MV-4-11 (cell line): Measurements from ENCODE around the gene SLA2.

ENCODE experiments used
- DNase-seq: peaks from one replicate; lab custom pipeline; 2025; lab: John Stamatoyannopoulos, UW

The SLA2 gene

DNA sequence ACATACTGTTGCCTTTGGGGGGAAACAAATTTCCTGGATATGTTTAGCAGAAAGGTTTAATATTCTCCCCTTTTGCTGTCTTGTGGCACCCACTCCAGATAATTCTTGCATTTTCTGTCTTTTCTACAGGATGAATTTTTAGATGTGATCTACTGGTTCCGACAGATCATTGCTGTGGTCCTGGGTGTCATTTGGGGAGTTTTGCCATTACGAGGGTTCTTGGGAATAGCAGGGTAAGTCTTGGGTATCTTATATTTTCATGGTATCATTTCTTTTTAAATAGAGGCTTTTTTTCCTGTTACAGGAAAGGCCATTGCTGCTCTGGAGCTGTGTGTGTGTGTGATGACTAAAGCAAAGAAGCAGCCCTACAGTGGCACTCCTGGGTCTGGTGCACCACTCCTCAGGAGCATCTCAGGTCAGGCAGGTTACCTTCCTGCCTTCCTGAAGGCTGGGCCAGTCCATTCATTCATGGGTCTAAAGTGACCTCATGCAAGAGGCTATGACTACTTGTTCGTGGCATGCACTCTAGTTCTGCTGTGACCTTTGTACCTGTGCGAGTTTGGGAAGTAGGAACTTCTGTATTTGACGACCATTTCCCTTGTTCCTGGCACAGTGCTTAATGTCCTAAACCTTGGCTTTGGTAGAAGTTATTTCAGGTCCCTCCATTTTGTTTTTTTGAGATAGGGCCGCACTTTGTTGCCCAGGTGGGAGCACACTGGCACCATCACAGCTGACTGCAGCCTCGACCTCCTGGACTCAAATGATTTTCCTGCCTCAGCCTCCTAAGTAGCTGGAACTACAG is 38.2 kb downstream of the SLA2 start:
- DNase-seq, result no peak

DNA sequence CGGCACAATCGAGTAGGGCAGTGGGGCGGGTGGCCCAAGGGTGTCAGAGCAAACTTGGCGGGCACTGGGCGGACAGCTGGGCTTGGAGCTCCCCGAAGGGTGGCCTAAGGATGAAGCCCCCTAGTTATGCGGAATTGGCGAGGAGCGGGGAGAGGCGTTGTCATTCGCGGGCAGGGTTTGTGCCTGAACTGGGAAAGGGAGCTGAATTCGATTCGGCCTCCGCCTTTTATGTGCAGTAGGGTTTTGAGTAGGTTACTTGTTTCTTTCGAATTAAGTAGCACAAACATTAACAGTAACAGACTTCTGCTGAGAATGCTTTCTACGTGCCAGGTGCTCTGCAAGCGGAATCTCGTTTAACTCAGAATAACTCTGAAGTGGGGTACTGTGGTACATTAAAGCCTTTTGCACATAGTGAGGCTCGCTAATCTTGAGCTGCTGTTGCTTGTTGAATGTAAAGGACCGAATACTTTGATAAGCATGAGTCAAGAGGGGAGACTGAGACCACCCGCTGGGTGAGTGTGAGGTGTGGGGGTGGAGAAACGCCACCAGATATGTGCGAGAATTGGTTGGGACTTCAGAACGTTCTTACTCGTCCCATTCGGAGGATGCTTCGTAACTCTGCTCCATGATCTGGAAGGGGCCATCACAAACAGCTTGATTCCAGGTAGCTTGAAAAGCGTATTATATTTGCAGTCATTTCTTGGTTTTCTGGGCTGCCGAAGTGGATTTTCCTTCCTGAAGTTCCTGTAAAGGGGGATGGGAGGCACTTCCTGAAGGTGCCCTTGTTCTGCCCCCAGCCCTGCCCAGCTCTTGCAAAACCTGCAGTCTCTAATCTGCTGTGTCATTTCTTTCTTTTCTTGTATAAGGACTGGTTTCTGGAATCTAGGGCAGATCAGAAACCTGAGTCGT is 39.6 kb downstream of the SLA2 start:
- peak; percentile 72 for DNase-seq

- peak; percentile 98 for DNase-seq
These were observed 40.4 kb downstream of the SLA2 start, which contains the start of gene RAB5IF for GRCh38 chr20:36605399-36606157. Gene RAB5IF, plus strand, starts transcription at chr20:36605779. Its CDS starts 173 bp downstream, at chr20:36605952.

DNA sequence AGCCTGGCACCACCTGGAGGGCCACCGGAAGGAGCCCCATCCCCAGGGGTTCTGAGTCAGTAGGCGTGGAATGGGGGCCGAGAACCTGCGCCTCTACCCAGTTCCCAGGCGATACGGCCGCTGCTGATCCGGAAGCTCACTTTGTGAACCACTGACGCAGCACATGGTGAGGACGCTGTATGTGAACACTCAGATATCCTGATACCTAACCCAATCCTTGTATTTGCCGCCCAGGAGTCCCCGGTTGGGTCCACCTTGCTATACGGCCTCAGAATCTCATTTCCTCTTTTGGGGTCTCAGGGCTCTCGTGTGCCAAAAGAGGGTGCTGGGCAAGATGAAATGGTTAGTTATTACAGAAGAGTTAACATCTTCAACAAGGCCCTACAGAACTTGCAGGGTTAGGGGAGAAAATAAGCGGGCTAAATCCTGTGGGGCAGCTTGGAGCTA is 41.0 kb downstream of the SLA2 start:
- peak; percentile 81 for DNase-seq

- peak; percentile 55 for DNase-seq
These were observed 44.5 kb downstream of the SLA2 start for GRCh38 chr20:36601540-36601939.

DNA sequence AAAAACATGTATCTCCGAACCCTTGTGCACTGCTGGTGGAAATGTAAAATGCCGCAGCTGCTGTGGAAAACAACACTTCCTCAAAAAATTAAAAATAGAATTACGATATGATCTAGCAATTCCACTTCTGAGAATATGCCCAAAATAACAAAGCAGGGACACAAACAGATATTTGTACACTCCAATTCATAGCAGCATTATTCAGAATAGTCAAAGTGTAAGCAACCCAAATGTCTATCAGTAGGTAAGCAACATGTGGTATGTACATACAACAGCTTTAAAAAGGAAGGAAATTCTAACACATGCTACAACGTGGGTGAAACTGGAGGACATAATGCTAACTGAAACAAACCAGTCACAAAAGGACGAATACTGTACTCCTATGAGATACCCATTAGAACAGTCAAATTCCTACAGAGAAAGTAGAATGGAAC is 46.1 kb downstream of the SLA2 start:
- peak; percentile 82 for DNase-seq

GRCh38 chr20:36593347-36593929 is 52.6 kb downstream of the SLA2 start:
- no peak for DNase-seq

- DNase-seq, result no peak
These were observed 53.9 kb downstream of the SLA2 start for GRCh38 chr20:36591854-36592641.

- DNase-seq, result no peak
These were observed 54.7 kb downstream of the SLA2 start for GRCh38 chr20:36591281-36591680.

GRCh38 chr20:36587388-36588070 is 58.5 kb downstream of the SLA2 start:
- no peak for DNase-seq

- DNase-seq, result no peak
These were observed 60.4 kb downstream of the SLA2 start for GRCh38 chr20:36585410-36586125.

DNA sequence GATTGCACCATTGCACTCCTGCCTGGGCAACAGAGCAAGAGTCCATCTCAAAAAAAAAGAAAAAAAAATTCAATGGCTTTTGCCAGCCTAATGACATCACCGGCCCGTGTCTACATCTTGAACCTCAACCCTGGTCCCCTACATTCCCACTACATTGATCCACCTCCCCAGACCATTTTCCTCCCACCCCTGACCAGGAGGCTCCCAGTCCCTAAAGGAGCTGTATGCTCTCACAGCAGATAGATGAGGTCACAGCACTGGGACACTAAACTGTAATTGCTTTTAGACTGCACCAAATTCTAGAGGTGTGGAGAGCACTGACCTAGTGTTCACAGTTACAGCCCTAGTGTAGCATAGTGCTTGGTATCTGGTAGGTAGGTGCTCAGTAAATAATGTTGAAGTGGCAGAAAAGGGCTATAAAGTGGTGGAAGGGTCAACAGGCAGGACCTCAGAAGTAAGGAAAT is 61.9 kb downstream of the SLA2 start:
- DNase-seq, result no peak

- no peak for DNase-seq
These were observed 63.2 kb downstream of the SLA2 start for GRCh38 chr20:36582821-36583220.

DNA sequence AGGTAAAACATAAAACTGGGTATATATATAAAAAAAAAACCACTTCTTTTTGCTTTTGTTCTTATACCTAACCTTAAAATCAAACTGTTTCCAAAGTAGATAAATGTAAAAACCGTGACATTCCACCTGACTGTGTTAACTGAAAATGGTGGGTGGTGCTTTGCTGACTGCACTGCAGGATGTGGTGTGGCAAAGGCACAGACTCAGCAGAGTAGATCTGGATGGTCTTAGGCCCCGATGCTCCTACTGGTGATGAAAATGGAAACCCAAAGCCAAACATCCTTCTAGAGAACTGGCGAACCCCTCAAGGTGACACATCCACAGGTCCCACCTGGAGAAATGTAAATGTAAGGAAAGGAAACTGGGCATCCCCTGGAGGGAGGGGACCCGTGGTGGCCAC is 63.7 kb downstream of the SLA2 start:
- DNase-seq, result no peak

GRCh38 chr20:36579996-36580545 is 65.9 kb downstream of the SLA2 start:
- no peak for DNase-seq

DNA sequence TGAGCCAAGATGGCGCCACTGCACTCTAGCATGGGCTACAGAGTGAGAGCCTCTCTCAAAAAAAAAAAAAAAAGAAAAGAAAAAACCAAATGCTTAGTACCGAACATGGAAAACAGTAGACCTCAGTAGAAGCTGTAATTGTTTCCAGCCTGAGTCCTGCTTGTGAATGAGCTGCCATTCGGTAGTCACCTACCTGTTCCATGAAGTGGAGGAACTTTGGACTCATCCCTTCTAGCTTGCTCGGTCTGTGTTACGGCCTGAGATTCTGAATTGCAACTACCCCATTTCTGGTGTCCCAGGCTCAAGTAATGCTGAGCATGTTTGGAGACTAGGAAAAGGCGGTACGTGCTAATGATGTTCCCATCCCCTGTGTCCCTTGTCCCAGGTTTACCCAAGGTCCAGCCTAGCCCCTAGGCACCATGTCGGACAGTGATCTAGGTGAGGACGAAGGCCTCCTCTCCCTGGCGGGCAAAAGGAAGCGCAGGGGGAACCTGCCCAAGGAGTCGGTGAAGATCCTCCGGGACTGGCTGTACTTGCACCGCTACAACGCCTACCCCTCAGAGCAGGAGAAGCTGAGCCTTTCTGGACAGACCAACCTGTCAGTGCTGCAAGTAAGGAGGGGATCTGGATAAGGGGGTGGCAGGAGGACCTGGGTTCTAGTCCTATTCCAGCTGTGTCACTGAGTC is 67.5 kb downstream of the SLA2 start:
- no peak for DNase-seq

DNA sequence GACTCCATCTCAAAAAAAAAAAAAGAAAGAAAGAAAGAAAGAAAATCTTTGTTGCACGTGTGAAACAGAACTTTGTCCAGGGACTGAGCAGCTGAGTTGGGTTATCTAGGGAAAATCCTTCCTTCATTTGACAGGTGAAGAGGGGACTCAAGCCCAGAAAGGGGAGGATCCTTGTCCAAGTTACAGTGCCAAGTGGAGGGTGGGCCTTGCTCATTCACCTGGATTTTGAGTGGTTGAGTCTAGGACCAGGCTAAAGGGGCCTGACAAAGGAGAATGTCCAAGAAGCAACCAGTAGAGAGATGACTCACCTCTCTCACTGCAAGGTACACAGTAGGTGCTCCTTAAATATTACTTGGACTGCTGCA is 69.9 kb downstream of the SLA2 start:
- no peak for DNase-seq

- DNase-seq, result peak; percentile 26
These were observed 71.4 kb downstream of the SLA2 start for GRCh38 chr20:36574366-36575135.
